ENCODE measurements around the gene LRFN2.

- TF ChIP-seq CTCF (IDR thresholded peaks at IDR 0.05) = no peak
- no peak for TF ChIP-seq POLR2A (IDR thresholded peaks at IDR 0.05)
These were observed 235.2 kb downstream of the LRFN2 start for GRCh38 chr6:40352006-40352405.
